OCI-LY7 (cell line): Measurements from ENCODE around the gene PRKG1. TPM values are rescaled to one million over a fixed set of nuclear protein-coding genes. Genes with fewer than 3 reads are reported as not detected.

Experiments
- BruUV-seq: library from RNA; stranded (reverse); fragments of 400-500 nt; replicated peaks from 2 replicates; lab custom pipeline; 2021; lab: Mats Ljungman, UMichigan
- CTCF ChIA-PET: fragments of 300-600 bp; sonication (Branson Sonifier 250); formaldehyde crosslinking; loops from one replicate; lab custom pipeline; 2022; ENCODE audit warnings: antibody characterized with exemption; ENCODE audit not compliant: unreplicated experiment; lab: Charles Lee
- POLR2A ChIA-PET: fragments of 300-600 bp; sonication (Branson Sonifier 250); formaldehyde crosslinking; loops from one replicate; lab custom pipeline; 2022; ENCODE audit warnings: antibody characterized with exemption; lab: Charles Lee
- DNase-seq: peaks from one replicate; pipeline ENCODE4 v3.0.0-alpha.2; 2015; ENCODE audit warnings: low spot score
- H2AFZ ChIP-seq: fragments of 200-600 bp; sonication (generic), shearing (Covaris generic); 2 replicates; pipeline ENCODE4 v1.6.1; 2014; ENCODE audit warnings: mild to moderate bottlenecking, antibody characterized with exemption, low read length, moderate library complexity
- H3K27ac ChIP-seq: fragments of 200-600 bp; sonication (generic); 2 replicates; pipeline ENCODE4 v1.5.1; 2014; ENCODE audit warnings: mixed run types, low read depth, mild to moderate bottlenecking, moderate library complexity, low read length, inconsistent platforms; ENCODE audit not compliant: poor library complexity, severe bottlenecking
- H3K36me3 ChIP-seq: fragments of 200-600 bp; sonication (generic); 2 replicates; pipeline ENCODE4 v1.6.1; 2014; ENCODE audit warnings: mild to moderate bottlenecking, antibody characterized with exemption, low read length, moderate library complexity, mixed read lengths; ENCODE audit not compliant: insufficient read depth
- H3K4me1 ChIP-seq: fragments of 200-600 bp; sonication (generic); 2 replicates; pipeline ENCODE4 v1.5.1; 2014; ENCODE audit warnings: mild to moderate bottlenecking, low read length; ENCODE audit not compliant: insufficient read depth, poor library complexity, severe bottlenecking
- H3K4me2 ChIP-seq: fragments of 200-600 bp; sonication (generic); 2 replicates; pipeline ENCODE4 v1.6.1; 2014; ENCODE audit warnings: mild to moderate bottlenecking, low read length
- H3K4me3 ChIP-seq: fragments of 200-600 bp; sonication (generic); 2 replicates; pipeline ENCODE4 v1.5.1; 2014; ENCODE audit warnings: mild to moderate bottlenecking, low read depth, low read length; ENCODE audit not compliant: poor library complexity, severe bottlenecking
- H3K79me2 ChIP-seq: fragments of 200-600 bp; sonication (generic); 2 replicates; pipeline ENCODE4 v1.6.1; 2016; ENCODE audit warnings: low read depth, mild to moderate bottlenecking, low read length, moderate library complexity, mixed read lengths; ENCODE audit not compliant: insufficient read depth
- H3K9me2 ChIP-seq: fragments of 200-600 bp; sonication (generic); 2 replicates; pipeline ENCODE4 v1.6.1; 2016; ENCODE audit warnings: mild to moderate bottlenecking, low read length, mixed read lengths; ENCODE audit not compliant: insufficient read depth
- H3K9me3 ChIP-seq: fragments of 200-600 bp; sonication (generic); 2 replicates; pipeline ENCODE4 v1.6.1; 2014; ENCODE audit warnings: mild to moderate bottlenecking, mixed run types, low read length, mixed read lengths
- H4K20me1 ChIP-seq: fragments of 200-600 bp; sonication (generic); 2 replicates; pipeline ENCODE4 v1.6.1; 2014; ENCODE audit warnings: mild to moderate bottlenecking, antibody characterized with exemption, low read length, moderate library complexity, mixed read lengths; ENCODE audit not compliant: insufficient read depth
- EZH2phosphoT487 ChIP-seq: fragments of 200-600 bp; sonication (generic); IDR thresholded peaks from 2 replicates; pipeline ENCODE4 v1.6.1; 2018; ENCODE audit warnings: low read depth, borderline replicate concordance, mild to moderate bottlenecking, mixed run types, antibody characterized with exemption, low read length, moderate library complexity, mixed read lengths
- intact Hi-C: fragments of 100-400 bp; cut with micrococcal nuclease; formaldehyde crosslinking; loops from one replicate; pipeline ENCODE4 v1.10.0; 2022; ENCODE audit not compliant: unreplicated experiment
- total RNA-seq, 2 experiments: library from RNA; depleted of rRNA in 1 of 2; stranded (reverse); fragments of >200 nt in 1 of 2; shearing (Covaris generic) in 1 of 2; gene quantifications; 2 replicates each; pipeline ENCODE4 v1.2.3, GENCODE V29; 2014 to 2022
- TF ChIP-seq, protein P1 (sequence below): fragments of 200-600 bp; sonication (generic); conservative IDR thresholded peaks from 2 replicates; pipeline ENCODE4 v1.5.1; 2014; ENCODE audit warnings: mild to moderate bottlenecking, antibody characterized with exemption, low read length, moderate library complexity, mixed read lengths

Gene PRKG1
- total RNA-seq, 2 experiments from 2014 or later = not detected

DNA sequence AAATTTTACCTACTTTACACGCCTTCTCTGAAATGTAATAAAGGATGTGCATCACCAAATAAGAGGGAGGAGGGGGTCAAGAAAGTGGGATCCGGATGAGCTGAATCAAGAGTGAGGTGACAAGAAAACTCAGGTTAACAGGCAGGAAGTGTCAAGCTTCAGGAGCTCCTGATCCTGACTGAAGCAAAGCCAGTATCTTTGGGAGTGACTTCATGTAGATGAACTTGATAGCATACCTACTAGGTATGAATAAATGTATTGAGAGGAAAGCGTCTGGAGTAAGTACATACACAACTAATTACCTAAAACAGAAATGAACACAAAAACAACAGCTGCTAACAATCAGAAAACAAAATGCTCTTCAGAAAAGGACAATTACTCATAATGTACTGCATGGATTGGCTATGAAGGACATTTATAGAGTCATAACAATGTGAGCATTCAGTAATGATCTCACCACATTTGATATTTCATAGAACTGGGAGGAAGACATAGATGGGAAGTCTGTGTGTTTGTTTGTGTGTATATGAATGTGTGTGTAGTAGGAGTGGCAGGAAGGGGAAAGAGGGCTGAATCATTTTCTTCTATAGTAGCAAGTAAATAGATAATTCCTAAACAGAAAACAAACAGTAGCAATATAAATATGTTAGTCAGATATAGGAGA is 29.4 kb downstream of the PRKG1 start:
- intact Hi-C loops = no loop called here
- no peak overlapping the region for H3K27ac ChIP-seq
- no peaks in the 10 kb centered on the region for H3K9me3 ChIP-seq
- CTCF ChIA-PET = no interaction called here
- no peaks in the 10 kb centered on the region for H3K36me3 ChIP-seq
- H3K4me3 ChIP-seq = no peak overlapping the region
- TF ChIP-seq EZH2phosphoT487 = no peak
- TF ChIP-seq, protein P1, sequence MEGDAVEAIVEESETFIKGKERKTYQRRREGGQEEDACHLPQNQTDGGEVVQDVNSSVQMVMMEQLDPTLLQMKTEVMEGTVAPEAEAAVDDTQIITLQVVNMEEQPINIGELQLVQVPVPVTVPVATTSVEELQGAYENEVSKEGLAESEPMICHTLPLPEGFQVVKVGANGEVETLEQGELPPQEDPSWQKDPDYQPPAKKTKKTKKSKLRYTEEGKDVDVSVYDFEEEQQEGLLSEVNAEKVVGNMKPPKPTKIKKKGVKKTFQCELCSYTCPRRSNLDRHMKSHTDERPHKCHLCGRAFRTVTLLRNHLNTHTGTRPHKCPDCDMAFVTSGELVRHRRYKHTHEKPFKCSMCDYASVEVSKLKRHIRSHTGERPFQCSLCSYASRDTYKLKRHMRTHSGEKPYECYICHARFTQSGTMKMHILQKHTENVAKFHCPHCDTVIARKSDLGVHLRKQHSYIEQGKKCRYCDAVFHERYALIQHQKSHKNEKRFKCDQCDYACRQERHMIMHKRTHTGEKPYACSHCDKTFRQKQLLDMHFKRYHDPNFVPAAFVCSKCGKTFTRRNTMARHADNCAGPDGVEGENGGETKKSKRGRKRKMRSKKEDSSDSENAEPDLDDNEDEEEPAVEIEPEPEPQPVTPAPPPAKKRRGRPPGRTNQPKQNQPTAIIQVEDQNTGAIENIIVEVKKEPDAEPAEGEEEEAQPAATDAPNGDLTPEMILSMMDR = no peak
- POLR2A ChIA-PET = interaction anchor here (0.6 to 0.7 kb wide), 2 partner anchors 19 to 901 kb away, joined by 3 read pairs; no protein-coding TSS in a partner anchor
- no peaks in the 10 kb centered on the region for H3K4me1 ChIP-seq
- BruUV-seq = no TSS peak
- DNase-seq = no peak
- H3K9me2 ChIP-seq = no peaks in the 10 kb centered on the region
- H4K20me1 ChIP-seq = no peaks in the 10 kb centered on the region
- H2AFZ ChIP-seq = no peak overlapping the region
- H3K4me2 ChIP-seq = no peak overlapping the region
- H3K79me2 ChIP-seq = no peaks in the 10 kb centered on the region

DNA sequence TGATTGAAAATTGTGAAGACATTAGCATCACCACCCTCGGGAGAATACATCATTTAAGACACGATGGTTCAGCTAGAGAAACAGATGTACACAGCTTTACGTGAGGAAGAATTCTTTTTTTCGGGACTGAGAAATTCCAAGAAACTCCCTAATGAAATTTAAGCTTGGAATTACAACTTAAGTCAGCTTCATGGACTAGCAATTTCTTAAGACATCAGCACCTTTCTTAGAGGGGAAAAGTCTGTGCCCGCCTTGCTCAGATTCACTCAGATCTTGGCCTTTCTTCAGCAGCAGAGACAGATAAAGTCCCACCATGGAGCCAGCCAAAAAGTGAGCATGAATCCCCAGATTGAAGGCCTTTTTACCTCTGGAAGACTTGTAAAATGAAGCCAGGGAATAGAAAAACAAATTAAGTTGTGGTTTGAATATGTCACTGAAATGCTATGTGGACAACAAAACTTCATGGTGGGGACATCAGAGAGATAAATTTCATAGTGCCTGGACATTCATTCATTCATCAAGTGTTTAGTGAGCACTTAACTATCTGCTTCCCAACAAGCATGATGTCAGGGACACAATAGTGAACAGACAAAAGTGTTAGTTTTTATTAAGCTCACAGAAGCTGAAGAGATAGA is 32.1 kb downstream of the PRKG1 start:
- no peak for DNase-seq
- CTCF ChIA-PET = no interaction called here
- POLR2A ChIA-PET = no interaction called here
- no peaks in the 10 kb centered on the region for H4K20me1 ChIP-seq
- no peaks in the 10 kb centered on the region for H3K36me3 ChIP-seq
- H2AFZ ChIP-seq = no peak overlapping the region
- no peaks in the 10 kb centered on the region for H3K79me2 ChIP-seq
- H3K9me2 ChIP-seq = no peaks in the 10 kb centered on the region
- H3K9me3 ChIP-seq = no peaks in the 10 kb centered on the region
- H3K4me1 ChIP-seq = no peaks in the 10 kb centered on the region
- intact Hi-C loops = no loop called here
- no peak overlapping the region for H3K4me3 ChIP-seq
- TF ChIP-seq, protein P1 = no peak
- TF ChIP-seq EZH2phosphoT487 = no peak
- BruUV-seq = no TSS peak
- no peak overlapping the region for H3K4me2 ChIP-seq
- no peak overlapping the region for H3K27ac ChIP-seq

DNA sequence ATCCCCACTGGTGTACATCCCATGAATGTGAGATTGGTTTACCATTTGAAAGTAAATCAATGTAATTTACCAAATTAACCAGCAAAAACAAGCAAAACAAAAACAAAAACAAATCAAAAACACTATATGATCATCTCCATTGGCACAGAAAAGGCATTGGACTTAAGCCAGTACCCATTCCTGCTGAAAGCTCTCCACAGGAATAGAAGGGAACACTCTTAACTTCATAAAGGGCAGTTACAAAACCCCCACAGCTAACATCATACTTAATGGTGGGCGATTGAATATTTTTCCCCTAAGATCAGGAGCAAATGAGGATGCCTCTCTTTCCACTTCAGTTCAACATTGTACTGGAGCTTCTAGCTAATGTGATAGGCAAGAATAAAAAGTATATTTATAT is 34.1 kb downstream of the PRKG1 start:
- TF ChIP-seq EZH2phosphoT487 = no peak
- TF ChIP-seq, protein P1 = no peak
- CTCF ChIA-PET = no interaction called here
- Histone ChIP-seq H3K4me2 (no peak overlapping the region), H3K9me3 (no peaks in the 10 kb centered on the region), H2AFZ (no peak overlapping the region), H3K36me3 (no peaks in the 10 kb centered on the region), H3K27ac (no peak overlapping the region), H3K4me1 (no peaks in the 10 kb centered on the region), H4K20me1 (no peaks in the 10 kb centered on the region), H3K4me3 (no peak overlapping the region), H3K79me2 (no peaks in the 10 kb centered on the region), H3K9me2 (no peaks in the 10 kb centered on the region)
- no peak for DNase-seq
- BruUV-seq = no TSS peak
- POLR2A ChIA-PET = no interaction called here
- intact Hi-C loops = no loop called here
